K562 (cell line): ENCODE results near the gene PLTP. TPM values are rescaled to one million over a fixed set of nuclear protein-coding genes. Genes with fewer than 3 reads are reported as not detected.
A peak's percentile ranks its signal among the peaks of the same experiment; 100 is the strongest.

Experiments
- ARID1B ChIP-seq: fragments of 450-650 bp; IDR thresholded peaks from 2 replicates; pipeline ENCODE4 v1.6.1; 2016; ENCODE audit warnings: antibody characterized with exemption, mild to moderate bottlenecking, inconsistent platforms
- BRF2 ChIP-seq: IDR thresholded peaks from 3 replicates; pipeline ENCODE4 v1.6.1; 2011; ENCODE audit warnings: borderline replicate concordance, mild to moderate bottlenecking; ENCODE audit not compliant: insufficient read length, insufficient read depth
- CBX5 ChIP-seq: IDR thresholded peaks from 2 replicates; pipeline ENCODE4 v1.6.1; 2014; ENCODE audit warnings: low read depth, borderline replicate concordance
- GATAD2A ChIP-seq: fragments of 450-650 bp; IDR thresholded peaks from 2 replicates; pipeline ENCODE4 v1.6.1; 2017
- HDAC2 ChIP-seq: fragments of 450-650 bp; IDR thresholded peaks from 2 replicates; pipeline ENCODE4 v1.6.1; 2016; ENCODE audit warnings: mild to moderate bottlenecking
- HNRNPH1 ChIP-seq: fragments of 200-400 bp; formaldehyde crosslinking; optimal IDR thresholded peaks from 2 replicates; pipeline ENCODE3; 2017; ENCODE audit warnings: low read depth, mild to moderate bottlenecking, low read length, moderate library complexity
- IFI16 ChIP-seq: fragments of 250-450 bp; sonication (Bioruptor Pico); IDR thresholded peaks from 2 replicates; pipeline ENCODE4 v2.1.2; 2022; ENCODE audit warnings: mild to moderate bottlenecking, inconsistent platforms
- KDM2B ChIP-seq: fragments of 250-450 bp; sonication (Bioruptor Pico); IDR thresholded peaks from 2 replicates; pipeline ENCODE4 v1.8.0; 2021; ENCODE audit warnings: mild to moderate bottlenecking, moderate library complexity
- MCM5 ChIP-seq: fragments of 450-650 bp; IDR thresholded peaks from 2 replicates; pipeline ENCODE4 v1.6.1; 2016; ENCODE audit warnings: low read depth
- NRF1 ChIP-seq, 2 experiments: fragments of 450-650 bp; IDR thresholded peaks in 1 of 2; conservative IDR thresholded peaks in 1 of 2; 2 replicates each; pipeline ENCODE4 v1.6.1; 2014; ENCODE audit warnings: mild to moderate bottlenecking in 2 of 2
- PATZ1 ChIP-seq: fragments of 250-450 bp; sonication (Bioruptor Pico); IDR thresholded peaks from 2 replicates; pipeline ENCODE4 v1.5.0; 2020; ENCODE audit warnings: mild to moderate bottlenecking, borderline replicate concordance
- PHF20 ChIP-seq: fragments of 450-650 bp; IDR thresholded peaks from 2 replicates; pipeline ENCODE4 v1.6.1; 2018; ENCODE audit not compliant: partially characterized antibody
- POLR2H ChIP-seq: IDR thresholded peaks from 2 replicates; pipeline ENCODE4 v1.6.1; 2016; ENCODE audit warnings: missing genetic modification characterization, low read depth, mild to moderate bottlenecking, control low read depth, missing compliant biosample characterization, moderate library complexity
- POU5F1 ChIP-seq: fragments of 150-350 bp; IDR thresholded peaks from 2 replicates; pipeline ENCODE4 v1.6.1; 2014; ENCODE audit warnings: borderline replicate concordance, low read length, low read depth, mild to moderate bottlenecking; ENCODE audit not compliant: partially characterized antibody
- PTTG1 ChIP-seq: fragments of 450-650 bp; IDR thresholded peaks from 2 replicates; pipeline ENCODE4 v1.6.1; 2016; ENCODE audit warnings: low read depth, mild to moderate bottlenecking, missing genetic modification characterization, missing compliant biosample characterization
- TAF9B ChIP-seq: fragments of 450-650 bp; IDR thresholded peaks from 2 replicates; pipeline ENCODE4 v1.6.1; 2018; ENCODE audit warnings: mild to moderate bottlenecking; ENCODE audit not compliant: partially characterized antibody
- VEZF1 ChIP-seq: fragments of 200-800 bp; sonication (Bioruptor generic); IDR thresholded peaks from 2 replicates; pipeline ENCODE4 v1.6.1; 2017; ENCODE audit warnings: missing genetic modification characterization, missing compliant biosample characterization
- YBX1 ChIP-seq: fragments of 450-650 bp; IDR thresholded peaks from 2 replicates; pipeline ENCODE4 v1.7.1; 2016; ENCODE audit warnings: mild to moderate bottlenecking
- ZBTB34 ChIP-seq: fragments of 250-450 bp; sonication (Bioruptor Pico); IDR thresholded peaks from 2 replicates; pipeline ENCODE4 v1.8.0; 2021; ENCODE audit warnings: mild to moderate bottlenecking, moderate library complexity
- ZFP1 ChIP-seq: fragments of 450-650 bp; formaldehyde crosslinking; IDR thresholded peaks from 2 replicates; pipeline ENCODE4 v1.4.0; 2020; ENCODE audit warnings: mild to moderate bottlenecking, mixed read lengths
- ZKSCAN1 ChIP-seq: fragments of 150-350 bp; IDR thresholded peaks from 2 replicates; pipeline ENCODE4 v1.6.1; 2016; ENCODE audit warnings: low read depth, low read length
- ZNF197 ChIP-seq: fragments of 200-800 bp; sonication (Bioruptor generic); IDR thresholded peaks from 2 replicates; pipeline ENCODE4 v1.6.1; 2016; ENCODE audit warnings: low read depth, missing genetic modification characterization, missing compliant biosample characterization
- ZNF212 ChIP-seq: fragments of 450-650 bp; formaldehyde crosslinking; IDR thresholded peaks from 2 replicates; pipeline ENCODE4 v1.4.0; 2020; ENCODE audit warnings: mild to moderate bottlenecking
- polyA plus RNA-seq, 8 experiments: library from polyadenylated mRNA; depleted of rRNA in 4 of 8; stranded (reverse) in 5 of 8; unstranded in 3 of 8; fragments of >200 nt; fragmentation: Nextera tagmentation in 2 of 8; fragmentation: Illumina TruSeq in 1 of 8; extraction: Ambion mirVana in 2 of 8; extraction: Trizol in 1 of 8; gene quantifications; 2 replicates each; pipeline versions ENCODE4 v1.2.1 to v1.2.3, GENCODE V29; 2011 to 2014; ENCODE audit warnings: inconsistent platforms in 1 of 8, missing spikeins in 1 of 8
- total RNA-seq, 7 experiments: library from RNA; depleted of rRNA in 6 of 7; stranded (reverse); fragments of >200 nt in 6 of 7; fragmentation: Illumina TruSeq in 2 of 7; extraction: Trizol in 2 of 7; gene quantifications; 2 replicates each; pipeline versions ENCODE4 v1.2.1 to v1.2.3, GENCODE V29; 2011 to 2021; ENCODE audit warnings: low replicate concordance in 1 of 7

The PLTP gene
- total and polyA plus RNA-seq, 9 of the 15 experiments (the other 6 are each of a cell fraction or from before 2014, with no cell fraction given): 2.8 to 29.3 (median 17.6) TPM

GRCh38 chr20:45890985-45891983, 20.7 kb downstream of the PLTP start, which contains the start of the genes CTSA and NEURL2 (continued):
- no peak for TF ChIP-seq IFI16 (CRISPR knock-in tag)
- no peak for TF ChIP-seq ZNF212 (CRISPR knock-in tag)
- peak; percentile 79 for TF ChIP-seq TAF9B
- no peak for TF ChIP-seq YBX1
- no peak for TF ChIP-seq PTTG1 (tag)
- TF ChIP-seq GATAD2A: no peak; the same call in 1 of the 2 replicates
- peak; percentile 51 for TF ChIP-seq ARID1B
- no peak for TF ChIP-seq MCM5
- TF ChIP-seq BRF2: no peak
- peak; percentile 100 for TF ChIP-seq PHF20
- TF ChIP-seq ZNF197 (CRISPR knock-in tag): 0 out of 2 replicates have a peak, but pooled peaks have one; percentile 56
- peak; percentile 90 for TF ChIP-seq VEZF1 (CRISPR knock-in tag)
- TF ChIP-seq ZBTB34 (CRISPR knock-in tag): no peak
- TF ChIP-seq ZKSCAN1: 0 out of 2 replicates have a peak, but pooled peaks have one; percentile 37
- no peak for TF ChIP-seq KDM2B (CRISPR knock-in tag)
- TF ChIP-seq HDAC2: peak; percentile 92
- no peak for TF ChIP-seq ZFP1
- no peak; the same call in 1 of the 2 replicates for TF ChIP-seq PATZ1 (CRISPR knock-in tag)
- TF ChIP-seq POLR2H (tag): no peak
- TF ChIP-seq CBX5: no peak
- TF ChIP-seq POU5F1: no peak
- no peak for TF ChIP-seq HNRNPH1
- peak; percentile 27 to 36; a peak in 2 of 4 replicates for TF ChIP-seq NRF1 (conservative IDR thresholded peaks at IDR 0.05 in 1 of 2, IDR thresholded peaks at IDR 0.05 in 1 of 2)
